Measurements from ENCODE around the gene GAS2L1.

Gene GAS2L1

GRCh38 chr22:29268511-29269229 lies 37.8 kb upstream of the GAS2L1 start:
- H3K4me3 ChIP-seq (ENCODE audit: low read depth, low read length): peak overlapping the region; percentile 92
- TF ChIP-seq CTCF (IDR thresholded peaks at IDR 0.05; ENCODE audit: borderline replicate concordance, insufficient read depth, low read depth, low read length): no peak

DNA sequence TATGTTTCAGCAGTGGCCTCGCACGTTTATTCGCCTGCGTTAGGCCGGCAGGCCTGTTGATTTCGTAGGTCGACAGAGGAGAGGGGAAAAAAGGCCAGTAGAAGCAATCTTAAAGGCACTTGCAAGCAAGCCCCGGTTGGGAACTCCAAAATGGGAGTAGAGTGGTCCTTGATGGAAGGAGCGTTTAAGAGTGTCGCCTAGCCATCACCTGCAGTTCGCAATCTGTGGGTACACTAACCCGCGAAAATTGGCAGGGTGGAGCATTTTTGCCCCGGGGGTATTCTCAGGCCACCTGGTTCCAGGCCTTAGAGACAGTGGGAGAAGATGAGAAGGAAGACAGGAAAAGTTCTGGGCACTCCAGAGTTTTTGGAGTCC lies 37.2 kb upstream of the GAS2L1 start:
- no peak for TF ChIP-seq CTCF (IDR thresholded peaks at IDR 0.05; ENCODE audit: borderline replicate concordance, insufficient read depth, low read depth, low read length)

GRCh38 chr22:29269731-29270474 lies 36.5 kb upstream of the GAS2L1 start:
- TF ChIP-seq CTCF (IDR thresholded peaks at IDR 0.05; ENCODE audit: borderline replicate concordance, insufficient read depth, low read depth, low read length): no peak
- H3K4me3 ChIP-seq (ENCODE audit: low read depth, low read length): peak overlapping the region; percentile 92

More for the DNA sequence above, 37.2 kb upstream of the GAS2L1 start:
- peak overlapping the region; percentile 92 for H3K4me3 ChIP-seq (ENCODE audit: low read depth, low read length)

GRCh38 chr22:29270475-29271271 lies 35.8 kb upstream of the GAS2L1 start:
- H3K4me3 ChIP-seq (ENCODE audit: low read depth, low read length): peak overlapping the region; percentile 17
- no peak for TF ChIP-seq CTCF (IDR thresholded peaks at IDR 0.05; ENCODE audit: borderline replicate concordance, insufficient read depth, low read depth, low read length)

GRCh38 chr22:29272624-29273023 lies 33.8 kb upstream of the GAS2L1 start:
- no peak overlapping the region for H3K4me3 ChIP-seq (ENCODE audit: low read depth, low read length)
- no peak for TF ChIP-seq CTCF (IDR thresholded peaks at IDR 0.05; ENCODE audit: borderline replicate concordance, insufficient read depth, low read depth, low read length)

GRCh38 chr22:29275167-29275566 lies 31.3 kb upstream of the GAS2L1 start:
- H3K4me3 ChIP-seq (ENCODE audit: low read depth, low read length): no peak overlapping the region
- TF ChIP-seq CTCF (IDR thresholded peaks at IDR 0.05; ENCODE audit: borderline replicate concordance, insufficient read depth, low read depth, low read length): no peak
